ENCODE results near the gene YWHAE. TPM values are rescaled to one million over a fixed set of nuclear protein-coding genes. Genes with fewer than 3 reads are reported as not detected.
"Not testable (repeated sequence)": the region's sequence is repeated elsewhere in the genome, so short reads cannot be mapped to it uniquely, and the experiment has no call there.

Gene YWHAE
- total and polyA plus RNA-seq, 2 experiments from 2014 or later: 658 to 2,297 TPM

DNA sequence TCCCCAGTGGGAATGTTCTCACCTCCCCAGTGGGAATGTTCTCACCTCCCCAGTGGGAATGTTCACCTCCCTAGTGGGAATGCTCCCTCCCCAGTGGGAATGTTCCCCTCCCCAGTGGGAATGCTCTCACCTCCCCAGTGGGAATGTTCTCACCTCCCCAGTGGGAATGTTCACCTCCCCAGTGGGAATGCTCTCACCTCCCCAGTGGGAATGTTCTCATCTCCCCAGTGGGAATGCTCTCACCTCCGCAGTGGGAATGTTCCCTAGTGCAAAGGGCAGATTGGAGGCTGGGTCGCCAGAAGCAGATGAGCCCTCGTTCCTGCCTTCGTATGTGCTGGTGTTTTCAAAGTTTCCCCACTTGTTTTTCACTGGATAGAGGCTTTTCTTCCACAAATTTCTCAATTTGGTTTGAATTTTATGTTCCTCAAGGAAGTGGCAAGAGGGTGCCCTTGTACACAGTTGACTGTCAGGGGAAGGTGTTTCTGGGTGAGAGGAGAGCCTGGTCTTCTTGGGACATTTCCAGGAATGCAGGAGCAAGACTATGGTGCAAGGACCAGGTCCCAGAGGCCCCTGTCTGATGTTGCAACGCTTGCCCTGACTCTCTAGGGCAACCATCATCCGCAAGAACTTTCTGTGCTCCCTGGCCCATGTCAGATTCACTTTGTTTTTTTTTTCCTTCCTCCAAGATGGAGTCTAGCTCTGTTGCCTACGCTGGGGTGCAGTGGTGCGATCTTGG, 86.6 kb downstream of the YWHAE start:
- Histone ChIP-seq H3K4me3 (no peak overlapping the region), H3K4me1 (ENCODE audit: low read depth) (no peaks in the 10 kb centered on the region), H3K36me3 (no peaks in the 10 kb centered on the region), H3K9me3 (ENCODE audit: low read depth) (no peaks in the 10 kb centered on the region), H3K27me3 (peaks cover 4% of the 10 kb centered on the region), H3K27ac (no peak overlapping the region)
- TF ChIP-seq, protein P1, sequence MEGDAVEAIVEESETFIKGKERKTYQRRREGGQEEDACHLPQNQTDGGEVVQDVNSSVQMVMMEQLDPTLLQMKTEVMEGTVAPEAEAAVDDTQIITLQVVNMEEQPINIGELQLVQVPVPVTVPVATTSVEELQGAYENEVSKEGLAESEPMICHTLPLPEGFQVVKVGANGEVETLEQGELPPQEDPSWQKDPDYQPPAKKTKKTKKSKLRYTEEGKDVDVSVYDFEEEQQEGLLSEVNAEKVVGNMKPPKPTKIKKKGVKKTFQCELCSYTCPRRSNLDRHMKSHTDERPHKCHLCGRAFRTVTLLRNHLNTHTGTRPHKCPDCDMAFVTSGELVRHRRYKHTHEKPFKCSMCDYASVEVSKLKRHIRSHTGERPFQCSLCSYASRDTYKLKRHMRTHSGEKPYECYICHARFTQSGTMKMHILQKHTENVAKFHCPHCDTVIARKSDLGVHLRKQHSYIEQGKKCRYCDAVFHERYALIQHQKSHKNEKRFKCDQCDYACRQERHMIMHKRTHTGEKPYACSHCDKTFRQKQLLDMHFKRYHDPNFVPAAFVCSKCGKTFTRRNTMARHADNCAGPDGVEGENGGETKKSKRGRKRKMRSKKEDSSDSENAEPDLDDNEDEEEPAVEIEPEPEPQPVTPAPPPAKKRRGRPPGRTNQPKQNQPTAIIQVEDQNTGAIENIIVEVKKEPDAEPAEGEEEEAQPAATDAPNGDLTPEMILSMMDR (IDR thresholded peaks at IDR 0.05; ENCODE audit: low read depth, low read length): no peak
- peak in 1 of 2 donors; percentile 73 for DNase-seq (ENCODE audit: low read depth in 1 of 2, low spot score in 1 of 2)

DNA sequence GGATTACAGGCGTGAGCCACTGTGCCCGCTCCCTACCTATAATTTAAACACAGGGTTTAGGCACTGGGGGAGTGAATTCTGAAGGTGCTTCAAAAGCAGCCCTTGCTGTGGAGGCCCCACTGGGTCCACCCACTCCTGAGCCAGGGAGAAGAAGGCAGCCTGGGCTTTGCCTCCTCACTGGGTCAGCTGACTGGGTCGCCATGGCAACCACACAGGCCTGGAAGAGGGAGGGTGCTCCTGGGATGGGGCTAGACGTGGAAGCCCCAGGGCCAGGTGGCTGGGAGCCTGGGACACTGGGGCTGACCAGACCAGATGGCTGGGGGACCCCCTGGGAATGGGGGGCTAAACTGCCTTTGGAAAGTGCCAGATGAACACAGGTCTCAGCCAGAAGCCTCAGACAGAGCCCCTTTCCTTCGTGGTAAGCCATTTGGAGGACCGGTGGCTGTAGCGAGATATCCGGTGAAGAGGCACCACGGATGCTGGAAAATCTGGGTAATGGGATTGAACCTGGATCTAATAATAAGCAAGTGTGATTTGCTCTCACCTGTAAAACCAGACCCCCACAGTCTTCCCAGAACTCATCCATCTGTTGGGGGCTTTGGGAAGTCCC, 87.7 kb downstream of the YWHAE start:
- TF ChIP-seq, protein P1 (IDR thresholded peaks at IDR 0.05; ENCODE audit: low read depth, low read length): no peak
- Histone ChIP-seq H3K36me3 (no peaks in the 10 kb centered on the region), H3K9me3 (ENCODE audit: low read depth) (no peaks in the 10 kb centered on the region)

DNA sequence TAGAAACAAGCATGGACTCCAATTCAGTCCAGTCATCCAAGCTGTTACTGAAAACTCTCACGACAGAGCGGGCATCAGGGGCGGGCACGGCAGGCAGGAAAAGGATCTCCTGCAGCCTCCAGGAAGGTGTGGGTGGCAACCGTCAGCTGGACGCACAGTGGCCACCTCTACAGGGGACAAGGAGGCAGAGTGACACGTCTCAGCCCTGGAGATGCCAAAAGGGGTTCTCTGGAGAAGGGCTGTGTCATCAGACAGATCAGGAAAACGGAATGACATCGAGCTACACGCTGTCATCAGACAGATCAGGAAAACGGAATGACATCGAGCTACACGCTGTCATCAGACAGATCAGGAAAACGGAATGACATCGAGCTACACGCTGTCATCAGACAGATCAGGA, 92.2 kb downstream of the YWHAE start:
- not testable (repeated sequence) for H3K4me3 ChIP-seq; H3K27ac ChIP-seq; DNase-seq (ENCODE audit: low read depth in 1 of 2, low spot score in 1 of 2); H3K36me3 ChIP-seq; H3K27me3 ChIP-seq; H3K4me1 ChIP-seq (ENCODE audit: low read depth); H3K9me3 ChIP-seq (ENCODE audit: low read depth)

More for the DNA sequence above, 87.7 kb downstream of the YWHAE start:
- Histone ChIP-seq H3K27me3 (peaks cover 7% of the 10 kb centered on the region), H3K4me1 (ENCODE audit: low read depth) (no peaks in the 10 kb centered on the region), H3K4me3 (no peak overlapping the region), H3K27ac (no peak overlapping the region)
- DNase-seq (ENCODE audit: low read depth in 1 of 2, low spot score in 1 of 2): peak; percentile 29 to 40

DNA sequence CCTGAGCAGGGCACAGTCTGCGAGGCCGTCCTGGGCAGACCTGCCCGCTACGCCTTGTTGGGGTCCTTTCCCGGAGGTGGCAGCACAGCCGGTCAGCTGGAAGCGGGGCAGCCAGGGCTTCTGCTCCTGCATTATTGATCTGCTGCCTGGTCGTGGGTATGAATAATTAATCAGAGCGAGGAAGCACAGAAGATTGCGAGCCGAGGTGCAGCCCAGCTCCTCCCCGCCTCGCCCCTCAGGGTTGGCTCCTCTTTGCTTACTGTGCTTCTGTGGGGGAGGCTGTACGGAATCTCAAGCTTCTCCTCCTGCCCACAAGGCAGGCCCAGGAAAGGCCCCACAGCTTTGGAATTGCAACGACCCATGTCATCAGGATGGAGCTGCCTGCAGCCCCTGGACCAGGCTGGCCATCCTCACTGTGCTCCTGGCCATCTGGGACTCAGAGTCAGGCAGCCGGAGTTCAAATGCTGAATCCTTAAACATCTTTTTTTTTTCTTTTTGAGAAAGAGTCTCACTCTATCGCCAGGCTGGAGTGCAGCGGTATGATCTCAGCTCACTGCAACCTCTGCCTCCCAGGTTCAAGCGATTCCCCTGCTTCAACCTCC, 95.0 kb downstream of the YWHAE start:
- H3K9me3 ChIP-seq (ENCODE audit: low read depth): no peaks in the 10 kb centered on the region
- DNase-seq (ENCODE audit: low read depth in 1 of 2, low spot score in 1 of 2): no peak
- no peaks in the 10 kb centered on the region for H3K36me3 ChIP-seq
- peaks cover 3% of the 10 kb centered on the region for H3K27me3 ChIP-seq
- H3K4me3 ChIP-seq: no peak overlapping the region
- TF ChIP-seq, protein P1 (IDR thresholded peaks at IDR 0.05; ENCODE audit: low read depth, low read length): no peak
- no peaks in the 10 kb centered on the region for H3K4me1 ChIP-seq (ENCODE audit: low read depth)
- H3K27ac ChIP-seq: no peak overlapping the region

DNA sequence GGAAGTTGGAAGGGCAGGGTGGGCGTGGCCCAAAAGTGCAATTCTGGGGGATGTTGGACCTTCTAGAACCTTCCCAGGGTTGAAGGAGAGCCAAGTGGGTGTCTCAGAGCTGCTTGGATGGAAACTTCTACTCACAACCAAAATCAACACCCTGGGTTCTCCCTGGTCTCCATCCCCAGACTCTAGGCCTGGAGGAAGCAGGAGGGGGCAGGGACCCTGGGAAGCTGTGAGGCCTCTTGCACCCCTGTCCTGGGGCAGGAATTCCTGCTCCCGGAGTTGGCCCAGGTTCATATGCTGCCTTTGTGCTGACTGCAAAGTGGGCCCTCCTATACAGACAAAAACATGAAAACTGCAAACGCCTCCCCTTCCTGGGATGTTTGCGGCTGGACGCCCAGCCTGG, 95.5 kb downstream of the YWHAE start:
- no peak overlapping the region for H3K4me3 ChIP-seq
- no peak for DNase-seq (ENCODE audit: low read depth in 1 of 2, low spot score in 1 of 2)
- H3K27ac ChIP-seq: no peak overlapping the region
- H3K27me3 ChIP-seq: peaks cover 3% of the 10 kb centered on the region
- no peaks in the 10 kb centered on the region for H3K9me3 ChIP-seq (ENCODE audit: low read depth)
- TF ChIP-seq, protein P1 (IDR thresholded peaks at IDR 0.05; ENCODE audit: low read depth, low read length): no peak
- H3K4me1 ChIP-seq (ENCODE audit: low read depth): no peaks in the 10 kb centered on the region
- H3K36me3 ChIP-seq: no peaks in the 10 kb centered on the region

DNA sequence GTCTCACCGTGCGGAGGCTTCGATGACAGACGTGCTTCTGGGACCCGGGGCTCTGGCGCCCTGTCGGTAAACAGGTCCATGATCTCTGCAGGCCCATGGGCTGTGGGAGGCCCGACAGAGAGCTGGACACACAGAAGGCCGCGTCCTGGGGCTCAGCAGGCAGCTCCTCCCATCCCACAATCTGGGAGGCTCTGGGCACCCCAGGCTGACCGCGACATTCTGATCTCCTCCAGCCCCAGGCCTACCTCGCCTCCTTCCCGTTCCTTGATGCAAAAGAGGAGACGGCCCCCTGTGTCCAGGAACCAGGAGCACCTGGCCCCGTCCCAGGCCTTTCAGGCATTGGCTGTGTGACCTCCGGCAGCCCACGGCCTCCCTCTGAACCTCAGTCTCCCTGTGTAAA, 97.3 kb downstream of the YWHAE start:
- DNase-seq (ENCODE audit: low read depth in 1 of 2, low spot score in 1 of 2): no peak
- Histone ChIP-seq H3K4me1 (ENCODE audit: low read depth) (no peaks in the 10 kb centered on the region), H3K9me3 (ENCODE audit: low read depth) (no peaks in the 10 kb centered on the region), H3K4me3 (no peak overlapping the region), H3K27ac (no peak overlapping the region), H3K27me3 (peaks cover 6% of the 10 kb centered on the region), H3K36me3 (no peaks in the 10 kb centered on the region)
- TF ChIP-seq, protein P1 (IDR thresholded peaks at IDR 0.05; ENCODE audit: low read depth, low read length): no peak

All from cardiac muscle cell (in vitro differentiated cells and primary cell).